ENCODE results near the gene SRC.
"Not testable (repeated sequence)": the region's sequence is repeated elsewhere in the genome, so short reads cannot be mapped to it uniquely, and the experiment has no call there.

SRC gene

GRCh38 chr20:37363221-37364012 is 17.5 kb downstream of the SRC start:
- no peak for DNase-seq (ENCODE audit: low read depth)

GRCh38 chr20:37364013-37364926 is 18.3 kb downstream of the SRC start:
- no peak for DNase-seq (ENCODE audit: low read depth)

GRCh38 chr20:37364927-37365272 is 19.0 kb downstream of the SRC start:
- DNase-seq (ENCODE audit: low read depth), result no peak

GRCh38 chr20:37365760-37366638 is 20.1 kb downstream of the SRC start:
- no peak for DNase-seq (ENCODE audit: low read depth)

- DNase-seq (ENCODE audit: low read depth), result no peak
Observed at GRCh38 chr20:37366743-37367142, 20.8 kb downstream of the SRC start.

GRCh38 chr20:37369846-37370245 is 23.9 kb downstream of the SRC start:
- no peak for DNase-seq (ENCODE audit: low read depth)

- DNase-seq (ENCODE audit: low read depth), result not testable (repeated sequence)
Observed at GRCh38 chr20:37371845-37372244, 25.9 kb downstream of the SRC start.

GRCh38 chr20:37372441-37372840 is 26.5 kb downstream of the SRC start:
- DNase-seq (ENCODE audit: low read depth), result no peak

- DNase-seq (ENCODE audit: low read depth), result no peak
Observed at GRCh38 chr20:37373020-37373598, 27.2 kb downstream of the SRC start.

GRCh38 chr20:37375227-37375626 is 29.3 kb downstream of the SRC start:
- no peak for DNase-seq (ENCODE audit: low read depth)

- no peak for DNase-seq (ENCODE audit: low read depth)
Observed at GRCh38 chr20:37376324-37376723, 30.4 kb downstream of the SRC start.

- no peak for DNase-seq (ENCODE audit: low read depth)
Observed at GRCh38 chr20:37376791-37377190, 30.9 kb downstream of the SRC start.

GRCh38 chr20:37377346-37378081 is 31.6 kb downstream of the SRC start:
- DNase-seq (ENCODE audit: low read depth), result no peak

- no peak for DNase-seq (ENCODE audit: low read depth)
Observed at GRCh38 chr20:37378420-37378784, 32.5 kb downstream of the SRC start.

GRCh38 chr20:37378785-37379598 is 33.1 kb downstream of the SRC start:
- no peak for DNase-seq (ENCODE audit: low read depth)

GRCh38 chr20:37379967-37380828 is 34.3 kb downstream of the SRC start:
- DNase-seq (ENCODE audit: low read depth), result no peak

- no peak for DNase-seq (ENCODE audit: low read depth)
Observed at GRCh38 chr20:37380864-37381579, 35.1 kb downstream of the SRC start.

- no peak for DNase-seq (ENCODE audit: low read depth)
Observed at GRCh38 chr20:37381621-37382471, 35.9 kb downstream of the SRC start.
